ENCODE results near the gene STIP1.
A peak's percentile ranks its signal among the peaks of the same experiment; 100 is the strongest.

DNA sequence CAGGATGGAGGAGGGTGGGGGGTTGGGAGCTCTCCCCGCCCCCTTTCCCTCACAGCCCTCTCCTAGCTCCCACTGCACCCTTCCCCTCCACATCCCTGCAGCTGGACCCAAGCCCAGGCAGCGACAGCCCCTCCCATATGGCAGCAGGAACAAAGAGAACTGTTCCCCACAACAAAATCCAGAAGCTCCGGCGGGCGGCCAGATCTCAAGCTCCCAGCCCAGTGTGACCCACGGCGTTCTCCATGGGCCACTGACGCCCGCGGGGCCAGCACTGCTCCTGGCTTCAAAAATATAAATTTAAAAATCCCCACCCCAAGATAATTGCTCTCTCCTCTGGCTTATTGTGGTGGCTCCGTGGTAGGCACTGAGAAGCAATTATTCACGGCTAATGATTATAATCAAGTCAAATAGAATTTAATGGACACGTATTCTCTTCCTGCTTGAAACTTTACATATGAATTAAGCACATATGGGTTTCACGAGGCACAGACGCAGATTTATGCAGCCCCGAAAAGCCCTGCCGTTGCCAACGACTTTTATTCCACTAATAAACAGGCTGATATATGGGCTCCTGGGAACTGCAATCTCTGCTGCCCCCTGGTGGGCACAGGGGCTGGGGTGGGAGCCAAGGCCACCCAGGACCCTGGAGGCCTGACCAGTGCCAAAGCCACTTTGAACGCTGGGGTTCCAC lies 37.6 kb upstream of the STIP1 start:
- TF ChIP-seq, protein P1, sequence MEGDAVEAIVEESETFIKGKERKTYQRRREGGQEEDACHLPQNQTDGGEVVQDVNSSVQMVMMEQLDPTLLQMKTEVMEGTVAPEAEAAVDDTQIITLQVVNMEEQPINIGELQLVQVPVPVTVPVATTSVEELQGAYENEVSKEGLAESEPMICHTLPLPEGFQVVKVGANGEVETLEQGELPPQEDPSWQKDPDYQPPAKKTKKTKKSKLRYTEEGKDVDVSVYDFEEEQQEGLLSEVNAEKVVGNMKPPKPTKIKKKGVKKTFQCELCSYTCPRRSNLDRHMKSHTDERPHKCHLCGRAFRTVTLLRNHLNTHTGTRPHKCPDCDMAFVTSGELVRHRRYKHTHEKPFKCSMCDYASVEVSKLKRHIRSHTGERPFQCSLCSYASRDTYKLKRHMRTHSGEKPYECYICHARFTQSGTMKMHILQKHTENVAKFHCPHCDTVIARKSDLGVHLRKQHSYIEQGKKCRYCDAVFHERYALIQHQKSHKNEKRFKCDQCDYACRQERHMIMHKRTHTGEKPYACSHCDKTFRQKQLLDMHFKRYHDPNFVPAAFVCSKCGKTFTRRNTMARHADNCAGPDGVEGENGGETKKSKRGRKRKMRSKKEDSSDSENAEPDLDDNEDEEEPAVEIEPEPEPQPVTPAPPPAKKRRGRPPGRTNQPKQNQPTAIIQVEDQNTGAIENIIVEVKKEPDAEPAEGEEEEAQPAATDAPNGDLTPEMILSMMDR (IDR thresholded peaks at IDR 0.05), result peak; percentile 86 to 95 (median 91)
- no peak for TF ChIP-seq POLR2A (IDR thresholded peaks at IDR 0.05)
